BE2C (cell line): ENCODE results near the gene FASTK.
A peak's percentile ranks its signal among the peaks of the same experiment; 100 is the strongest.
"Not testable (repeated sequence)": the region's sequence is repeated elsewhere in the genome, so short reads cannot be mapped to it uniquely, and the experiment has no call there.

Experiments used
- DNase-seq: peaks from one replicate; pipeline ENCODE4 v3.0.0-alpha.2; 2020
- H3K27me3 ChIP-seq: fragments of 250-450 bp; sonication (Bioruptor Pico); 2 replicates; pipeline ENCODE4 v1.5.1; 2020; ENCODE audit warnings: mild to moderate bottlenecking
- H3K36me3 ChIP-seq: fragments of 250-450 bp; sonication (Bioruptor Pico); 2 replicates; pipeline ENCODE4 v1.5.1; 2020; ENCODE audit warnings: mild to moderate bottlenecking
- H3K4me1 ChIP-seq: fragments of 250-450 bp; sonication (Bioruptor Pico); 2 replicates; pipeline ENCODE4 v1.5.1; 2020
- H3K4me3 ChIP-seq: 2 replicates; pipeline ENCODE4 v1.5.1; 2011; ENCODE audit warnings: low read depth, low read length
- H3K9me3 ChIP-seq: fragments of 250-450 bp; sonication (Bioruptor Pico); 2 replicates; pipeline ENCODE4 v1.5.1; 2020
- CTCF ChIP-seq: IDR thresholded peaks from 2 replicates; pipeline ENCODE4 v1.5.1; 2012; ENCODE audit warnings: mild to moderate bottlenecking, low read depth, low read length

Gene FASTK

GRCh38 chr7:151028948-151029501, 51.6 kb downstream of the FASTK start:
- H3K4me1 ChIP-seq = no peaks in the 10 kb centered on the region
- peak overlapping the region; percentile 91 for H3K4me3 ChIP-seq
- no peak for DNase-seq
- no peak for TF ChIP-seq CTCF
- H3K36me3 ChIP-seq = no peaks in the 10 kb centered on the region
- H3K27me3 ChIP-seq = no peaks in the 10 kb centered on the region
- no peaks in the 10 kb centered on the region for H3K9me3 ChIP-seq

GRCh38 chr7:151028131-151028947, 52.3 kb downstream of the FASTK start, which contains the start of gene ABCB8:
Gene ABCB8 (plus strand): TSS chr7:151028450. CDS start chr7:151028516, 66 bp downstream.
- no peaks in the 10 kb centered on the region for H3K36me3 ChIP-seq
- peak within 1 kb of the TSS; percentile 91 for H3K4me3 ChIP-seq
- H3K4me1 ChIP-seq = no peaks in the 10 kb centered on the region
- DNase-seq = peak; percentile 98
- no peaks in the 10 kb centered on the region for H3K27me3 ChIP-seq
- peak; percentile 55 for TF ChIP-seq CTCF
- H3K9me3 ChIP-seq = no peaks in the 10 kb centered on the region

- H3K4me1 ChIP-seq, H3K27me3 ChIP-seq, H3K9me3 ChIP-seq, DNase-seq, H3K36me3 ChIP-seq: not testable (repeated sequence)
- H3K4me3 ChIP-seq = peak overlapping the region; percentile 91
Measured at GRCh38 chr7:151027728-151028130, 52.9 kb downstream of the FASTK start.

DNA sequence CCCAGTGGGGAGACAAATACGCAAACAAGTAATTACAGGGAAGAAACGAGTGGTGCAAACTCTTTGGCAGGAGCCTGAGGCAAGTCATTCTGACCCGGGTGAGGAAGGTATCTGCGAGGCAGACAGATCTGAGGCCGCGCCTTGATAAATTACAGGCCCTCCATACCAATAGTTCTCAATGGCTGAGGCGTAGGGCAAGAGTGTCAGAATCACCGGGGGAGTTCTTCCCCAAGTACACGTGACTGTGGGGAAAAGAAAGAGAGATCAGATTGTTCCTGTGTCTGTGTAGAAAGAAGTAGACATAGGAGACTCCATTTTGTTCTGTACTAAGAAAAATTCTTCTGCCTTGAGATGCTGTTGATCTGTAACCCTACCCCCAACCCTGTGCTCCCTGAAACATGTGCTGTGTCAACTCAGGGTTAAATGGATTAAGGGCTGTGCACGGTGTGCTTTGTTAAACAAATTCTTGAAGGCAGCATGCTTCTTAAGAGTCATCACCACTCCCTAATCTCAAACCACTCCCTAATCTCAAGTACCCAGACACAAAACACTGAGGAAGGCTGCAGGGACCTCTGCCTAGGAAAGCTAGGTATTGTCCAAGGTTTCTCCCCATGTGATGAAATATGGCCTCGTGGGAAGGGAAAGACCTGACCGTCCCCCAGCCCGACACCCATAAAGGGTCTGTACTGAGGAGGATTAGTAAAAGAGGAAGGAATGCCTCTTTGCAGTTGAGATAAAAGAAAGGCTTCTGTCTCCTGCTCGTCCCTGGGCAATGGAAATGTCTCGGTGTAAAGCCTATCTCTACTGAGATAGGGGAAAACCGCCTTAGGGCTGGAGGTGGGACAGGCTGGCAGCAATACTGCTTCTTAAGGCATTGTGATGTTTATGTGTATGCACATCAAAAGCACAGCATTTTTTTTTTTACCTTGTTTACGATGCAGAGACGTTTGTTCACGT, 53.6 kb downstream of the FASTK start:
- H3K9me3 ChIP-seq, H3K4me3 ChIP-seq: not testable (repeated sequence)

More for the DNA sequence above, 53.6 kb downstream of the FASTK start:
- H3K27me3 ChIP-seq, H3K4me1 ChIP-seq, DNase-seq, H3K36me3 ChIP-seq: not testable (repeated sequence)
